ENCODE measurements around the gene ADAMTS14.

DNA sequence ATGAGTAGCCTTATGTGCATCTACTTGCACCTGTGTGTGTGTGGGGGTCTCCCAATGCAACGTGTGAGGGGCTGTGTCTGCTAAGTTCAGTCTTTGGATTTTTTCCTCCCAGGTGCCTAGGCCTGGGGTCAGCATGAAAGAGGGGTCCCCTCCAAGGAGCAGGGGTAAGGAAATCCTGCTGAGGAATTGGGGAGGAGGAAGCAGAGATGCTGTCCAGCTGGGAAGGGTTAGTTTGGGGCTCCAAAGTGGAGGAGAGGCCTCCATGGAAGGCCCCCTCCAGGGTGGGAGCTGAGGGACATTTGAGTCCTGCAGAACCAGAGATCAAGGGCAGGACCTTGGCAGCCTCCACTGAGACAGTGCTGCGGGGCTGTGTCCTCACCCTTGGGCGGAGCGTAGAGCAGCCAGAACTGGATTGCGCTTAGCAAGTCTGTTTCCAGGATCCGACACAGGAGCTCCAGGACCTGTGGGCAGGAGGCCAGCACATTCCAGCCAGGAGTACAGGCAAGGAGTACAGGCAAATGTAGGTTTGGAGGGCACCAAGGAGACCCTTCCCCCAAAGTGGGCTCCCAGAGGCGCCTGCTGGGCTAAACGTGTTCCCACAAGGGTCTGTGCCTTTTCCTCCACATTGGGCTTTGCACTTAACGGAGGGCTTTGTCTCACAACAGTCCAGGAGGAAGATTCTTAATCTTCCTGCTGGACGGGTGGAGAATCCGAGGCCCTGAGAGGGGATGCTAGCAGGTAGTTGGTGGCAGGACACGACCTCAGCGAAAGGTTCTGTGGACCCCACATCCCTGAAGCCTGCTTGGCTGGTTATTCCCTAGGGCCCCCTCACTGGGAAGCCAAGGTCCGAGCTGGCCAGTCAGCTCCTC lies 102.7 kb downstream of the ADAMTS14 start:
- no peak for TF ChIP-seq EZH2 (IDR thresholded peaks at IDR 0.05; ENCODE audit: borderline replicate concordance, low read length)
- TF ChIP-seq, protein P1, sequence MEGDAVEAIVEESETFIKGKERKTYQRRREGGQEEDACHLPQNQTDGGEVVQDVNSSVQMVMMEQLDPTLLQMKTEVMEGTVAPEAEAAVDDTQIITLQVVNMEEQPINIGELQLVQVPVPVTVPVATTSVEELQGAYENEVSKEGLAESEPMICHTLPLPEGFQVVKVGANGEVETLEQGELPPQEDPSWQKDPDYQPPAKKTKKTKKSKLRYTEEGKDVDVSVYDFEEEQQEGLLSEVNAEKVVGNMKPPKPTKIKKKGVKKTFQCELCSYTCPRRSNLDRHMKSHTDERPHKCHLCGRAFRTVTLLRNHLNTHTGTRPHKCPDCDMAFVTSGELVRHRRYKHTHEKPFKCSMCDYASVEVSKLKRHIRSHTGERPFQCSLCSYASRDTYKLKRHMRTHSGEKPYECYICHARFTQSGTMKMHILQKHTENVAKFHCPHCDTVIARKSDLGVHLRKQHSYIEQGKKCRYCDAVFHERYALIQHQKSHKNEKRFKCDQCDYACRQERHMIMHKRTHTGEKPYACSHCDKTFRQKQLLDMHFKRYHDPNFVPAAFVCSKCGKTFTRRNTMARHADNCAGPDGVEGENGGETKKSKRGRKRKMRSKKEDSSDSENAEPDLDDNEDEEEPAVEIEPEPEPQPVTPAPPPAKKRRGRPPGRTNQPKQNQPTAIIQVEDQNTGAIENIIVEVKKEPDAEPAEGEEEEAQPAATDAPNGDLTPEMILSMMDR (conservative IDR thresholded peaks at IDR 0.05 in 1 of 2, IDR thresholded peaks at IDR 0.05 in 1 of 2; ENCODE audit: extremely low read depth in 1 of 2, insufficient read depth in 1 of 2, low read depth in 1 of 2, low read length in 2 of 2): no peak

Measured in mammary epithelial cell (primary cell).